GM18870 (cell line): ENCODE measurements around the gene DCUN1D3.
"Not testable (repeated sequence)": the region's sequence is repeated elsewhere in the genome, so short reads cannot be mapped to it uniquely, and the experiment has no call there.

Source experiments
- ATAC-seq: cut with Tn5 transposase; IDR thresholded peaks from one replicate; pipeline ENCODE4 v1.9.1; 2021; ENCODE audit warnings: moderate library complexity; ENCODE audit not compliant: unreplicated experiment

The DCUN1D3 gene

GRCh38 chr16:20865420-20866131 lies 34.6 kb downstream of the DCUN1D3 start:
- peak; percentile 76 for ATAC-seq

DNA sequence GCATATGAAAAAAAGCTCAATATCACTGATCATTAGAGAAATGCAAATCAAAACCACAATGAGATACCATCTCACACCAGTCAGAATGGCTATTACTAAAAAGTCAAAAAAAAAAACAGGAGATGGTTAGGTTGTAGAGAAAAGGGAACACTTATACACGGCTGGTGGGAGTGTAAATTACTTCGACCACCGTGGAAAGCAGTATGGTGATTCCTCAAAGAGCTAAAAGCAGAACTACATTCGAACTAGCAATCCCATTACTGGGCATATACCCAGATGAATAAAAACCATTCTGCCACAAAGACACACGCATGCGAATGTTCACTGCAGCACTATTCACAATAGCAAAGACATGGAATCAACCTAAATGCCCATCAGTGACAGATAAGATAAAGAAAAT lies 35.8 kb downstream of the DCUN1D3 start:
- ATAC-seq = not testable (repeated sequence)

- no peak for ATAC-seq
Measured at GRCh38 chr16:20862162-20862960, 37.8 kb downstream of the DCUN1D3 start.

- ATAC-seq = not testable (repeated sequence)
Measured at GRCh38 chr16:20860995-20861394, 39.2 kb downstream of the DCUN1D3 start.

- no peak for ATAC-seq
Measured at GRCh38 chr16:20860361-20860760, 39.8 kb downstream of the DCUN1D3 start.

DNA sequence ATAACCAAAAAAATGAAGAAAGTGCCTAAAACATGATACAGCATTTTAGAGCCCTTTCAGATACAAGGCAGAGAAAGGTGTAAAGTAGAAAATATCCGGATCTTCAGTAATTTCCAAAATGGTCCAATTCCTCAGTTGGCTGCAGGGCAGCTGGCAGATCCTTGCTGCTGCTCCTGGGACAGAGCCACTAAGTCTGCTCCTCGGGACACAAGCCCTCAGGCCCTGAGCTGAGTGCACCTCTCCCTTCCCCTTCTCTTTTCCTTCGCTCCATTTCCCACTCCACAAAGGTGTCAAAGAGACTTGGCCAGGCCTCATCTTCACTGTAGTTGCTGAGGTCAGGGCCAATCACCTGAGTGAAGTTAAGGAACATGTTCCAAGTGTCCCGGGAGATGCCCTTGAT lies 40.5 kb downstream of the DCUN1D3 start:
- no peak for ATAC-seq

DNA sequence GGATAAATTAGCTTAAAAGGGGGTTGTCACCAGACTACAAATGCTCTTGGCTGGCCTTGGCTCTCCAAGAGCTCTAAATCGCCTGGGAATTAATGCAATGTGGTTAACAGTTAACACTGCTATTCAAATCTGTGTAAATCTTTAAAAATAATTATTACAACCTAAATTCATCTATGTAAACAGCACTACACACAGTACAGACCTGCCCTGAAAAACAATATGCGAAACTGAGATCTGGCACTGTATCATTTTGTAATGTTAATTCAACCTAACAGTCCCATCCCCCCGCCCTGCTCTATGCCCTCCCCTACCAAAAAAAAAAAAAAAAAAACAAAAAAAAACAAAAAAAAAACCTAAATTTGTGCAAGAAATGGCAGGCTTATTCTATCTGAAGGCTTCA lies 40.9 kb downstream of the DCUN1D3 start:
- ATAC-seq = no peak

DNA sequence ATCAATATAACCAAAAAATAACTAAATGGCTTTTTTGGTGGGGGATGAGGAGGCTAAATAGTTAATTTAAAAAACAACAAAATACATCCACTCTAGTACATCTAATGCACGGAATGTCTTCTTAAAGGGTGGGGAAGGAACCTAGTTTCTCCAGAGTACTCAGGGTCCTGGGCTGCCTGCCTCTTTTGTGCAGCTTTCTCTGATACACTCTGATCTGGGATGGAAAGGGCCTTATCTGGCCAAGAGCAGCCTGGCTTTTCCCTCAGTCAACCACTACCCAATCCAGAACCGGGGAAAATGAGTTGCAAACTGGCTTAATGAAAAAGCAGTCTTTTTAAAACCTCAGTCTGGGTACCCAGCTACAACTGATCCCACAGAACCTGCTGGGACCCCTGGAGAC lies 42.9 kb downstream of the DCUN1D3 start:
- ATAC-seq = no peak

- ATAC-seq = no peak
Measured at GRCh38 chr16:20854963-20855362, 45.2 kb downstream of the DCUN1D3 start.

- ATAC-seq = no peak
Measured at GRCh38 chr16:20853981-20854620, 46.1 kb downstream of the DCUN1D3 start.

- ATAC-seq = no peak
Measured at GRCh38 chr16:20853143-20853542, 47.0 kb downstream of the DCUN1D3 start.

DNA sequence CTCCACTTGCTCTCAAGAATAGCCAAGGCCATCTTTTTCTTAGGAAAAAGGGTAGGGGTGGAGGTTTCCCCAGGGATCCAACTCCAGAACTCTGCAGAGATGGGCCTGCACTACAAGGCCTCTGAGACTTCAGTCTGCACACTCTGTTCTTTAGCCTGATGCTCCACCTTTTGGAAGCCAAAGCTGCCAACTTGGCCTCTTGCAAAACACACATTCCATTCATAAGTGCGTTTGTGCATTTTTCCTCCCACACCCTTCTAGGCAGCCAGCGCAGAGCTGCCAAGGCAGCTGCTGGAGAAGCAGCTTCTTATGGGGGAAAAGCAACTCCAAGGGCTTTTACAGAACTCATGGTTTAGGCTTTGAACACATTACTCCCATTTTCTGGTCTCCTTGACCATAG lies 48.6 kb downstream of the DCUN1D3 start:
- no peak for ATAC-seq

- ATAC-seq = no peak
Measured at GRCh38 chr16:20850981-20851380, 49.2 kb downstream of the DCUN1D3 start.

DNA sequence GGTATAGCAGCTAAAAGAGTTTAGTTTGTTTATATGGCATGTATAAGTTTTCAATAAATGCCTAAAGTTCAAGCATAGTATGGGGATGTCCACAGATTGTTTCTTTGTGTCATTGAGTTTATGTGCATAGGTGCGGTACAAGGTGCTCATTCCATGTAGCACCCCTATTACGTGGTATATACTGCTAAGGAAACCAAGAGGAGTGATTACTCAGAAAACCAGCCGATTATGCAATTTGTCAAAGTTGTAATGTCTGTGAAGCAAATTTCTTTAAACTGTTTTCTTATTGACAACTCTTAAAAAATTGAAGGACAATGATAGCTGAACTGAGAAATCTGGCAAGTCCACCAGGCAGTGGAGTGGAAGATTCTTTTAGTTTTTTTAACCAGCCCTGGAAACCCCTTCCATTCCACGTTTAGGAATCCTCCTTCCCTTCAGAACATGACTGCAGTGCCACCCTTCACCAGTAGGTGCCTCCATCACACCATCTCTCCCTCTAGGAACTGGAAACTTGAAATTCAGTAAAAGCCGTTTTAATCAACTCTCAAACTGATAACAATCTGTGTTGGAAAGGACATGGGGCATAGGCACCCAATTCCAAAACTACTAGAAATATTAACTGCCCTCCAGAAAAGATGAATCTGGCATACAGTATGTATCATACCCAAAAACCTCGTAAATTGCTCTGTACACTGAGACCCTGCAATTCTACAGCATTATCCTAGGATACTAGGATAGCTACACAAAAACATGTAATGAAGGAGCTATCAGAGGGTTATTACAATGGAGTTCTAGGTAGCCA lies 50.4 kb downstream of the DCUN1D3 start:
- ATAC-seq = no peak

- ATAC-seq = no peak
Measured at GRCh38 chr16:20847550-20847949, 52.6 kb downstream of the DCUN1D3 start.

GRCh38 chr16:20846551-20846950 lies 53.6 kb downstream of the DCUN1D3 start:
- ATAC-seq = no peak

- ATAC-seq = no peak
Measured at GRCh38 chr16:20846030-20846429, 54.1 kb downstream of the DCUN1D3 start.

- no peak for ATAC-seq
Measured at GRCh38 chr16:20844588-20844987, 55.6 kb downstream of the DCUN1D3 start.

DNA sequence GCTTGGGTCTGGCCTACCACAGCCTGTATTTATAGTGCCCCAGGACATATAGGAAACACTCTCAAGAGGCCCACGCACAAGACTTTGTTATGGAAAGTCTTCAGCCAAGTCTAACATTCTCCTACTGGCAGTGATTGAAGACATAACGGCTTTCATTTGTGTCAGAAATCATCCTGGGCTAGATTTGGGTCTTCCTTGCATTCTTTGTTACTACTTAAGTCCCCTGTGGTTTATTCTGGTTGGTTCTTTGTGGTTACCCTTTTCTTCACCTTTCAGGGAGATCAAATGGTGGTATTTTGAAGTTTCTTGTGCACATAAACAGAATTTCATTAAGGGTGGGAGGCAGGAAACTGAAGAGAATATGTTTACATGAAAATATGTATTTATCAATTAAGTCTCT lies 56.1 kb downstream of the DCUN1D3 start:
- no peak for ATAC-seq

DNA sequence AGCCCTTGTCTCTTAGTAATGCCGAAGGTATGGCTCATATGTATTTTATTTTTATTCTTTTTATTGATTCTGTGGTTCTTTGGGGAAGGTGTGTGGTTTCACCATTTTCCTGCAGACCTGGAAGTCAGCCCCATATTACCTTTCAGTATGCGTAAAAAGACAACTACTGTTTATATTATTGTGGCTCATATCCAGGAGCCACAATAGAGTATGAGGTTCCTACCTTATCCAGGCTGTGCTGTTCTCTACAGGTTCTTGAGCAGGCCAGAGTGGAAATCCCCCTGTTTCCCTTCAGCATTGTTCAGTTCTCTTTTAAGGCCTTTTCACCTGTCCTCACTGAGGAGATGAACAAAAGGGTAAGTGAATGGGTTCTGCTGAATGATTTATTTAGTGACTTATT lies 60.7 kb downstream of the DCUN1D3 start:
- no peak for ATAC-seq

DNA sequence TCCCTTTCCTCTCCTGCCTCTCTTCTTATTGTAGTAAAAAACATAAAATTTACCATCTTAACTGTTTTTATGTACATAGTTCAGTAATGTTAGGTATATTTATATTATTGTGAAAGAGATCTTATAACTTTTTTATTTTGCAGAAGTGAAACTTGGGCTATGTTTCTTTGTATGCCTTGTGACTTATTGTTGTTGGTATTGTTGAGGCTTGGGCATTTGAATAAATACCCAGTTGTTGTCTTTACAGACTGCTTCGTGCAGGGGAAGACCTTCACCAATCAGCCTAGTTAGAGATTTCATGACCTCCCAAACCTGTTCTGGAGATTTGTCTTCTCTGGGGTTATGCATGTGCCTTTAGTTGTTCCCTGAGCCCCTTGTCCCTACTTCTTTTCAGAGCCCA lies 61.9 kb downstream of the DCUN1D3 start:
- ATAC-seq = no peak
